ENCODE results near the gene PLCB1. TPM values are rescaled to one million over a fixed set of nuclear protein-coding genes. Genes with fewer than 3 reads are reported as not detected.

The PLCB1 gene
- polyA plus RNA-seq, 1 experiment, result 13.5 TPM

DNA sequence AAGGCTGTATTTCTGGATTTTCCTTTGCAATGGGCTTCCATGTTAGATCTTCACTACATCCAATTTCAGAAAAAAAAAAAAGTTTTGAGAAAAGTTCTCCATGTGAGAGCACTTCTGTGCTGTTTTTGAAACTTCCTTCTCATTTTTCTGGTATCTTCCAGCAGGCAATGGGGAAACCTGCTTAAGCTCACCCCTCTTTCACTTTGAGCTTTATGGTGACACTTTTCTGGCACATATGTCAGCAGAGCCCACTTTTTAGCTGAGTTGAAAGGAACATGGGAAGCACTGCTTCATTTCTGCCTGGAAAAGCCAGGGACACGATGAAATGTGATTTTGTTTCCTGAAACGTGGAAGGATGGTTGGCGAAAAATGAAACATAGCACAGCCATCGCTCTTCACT, 293.7 kb downstream of the PLCB1 start:
- no peak for DNase-seq (ENCODE audit: low read depth)
- TF ChIP-seq, protein P1, sequence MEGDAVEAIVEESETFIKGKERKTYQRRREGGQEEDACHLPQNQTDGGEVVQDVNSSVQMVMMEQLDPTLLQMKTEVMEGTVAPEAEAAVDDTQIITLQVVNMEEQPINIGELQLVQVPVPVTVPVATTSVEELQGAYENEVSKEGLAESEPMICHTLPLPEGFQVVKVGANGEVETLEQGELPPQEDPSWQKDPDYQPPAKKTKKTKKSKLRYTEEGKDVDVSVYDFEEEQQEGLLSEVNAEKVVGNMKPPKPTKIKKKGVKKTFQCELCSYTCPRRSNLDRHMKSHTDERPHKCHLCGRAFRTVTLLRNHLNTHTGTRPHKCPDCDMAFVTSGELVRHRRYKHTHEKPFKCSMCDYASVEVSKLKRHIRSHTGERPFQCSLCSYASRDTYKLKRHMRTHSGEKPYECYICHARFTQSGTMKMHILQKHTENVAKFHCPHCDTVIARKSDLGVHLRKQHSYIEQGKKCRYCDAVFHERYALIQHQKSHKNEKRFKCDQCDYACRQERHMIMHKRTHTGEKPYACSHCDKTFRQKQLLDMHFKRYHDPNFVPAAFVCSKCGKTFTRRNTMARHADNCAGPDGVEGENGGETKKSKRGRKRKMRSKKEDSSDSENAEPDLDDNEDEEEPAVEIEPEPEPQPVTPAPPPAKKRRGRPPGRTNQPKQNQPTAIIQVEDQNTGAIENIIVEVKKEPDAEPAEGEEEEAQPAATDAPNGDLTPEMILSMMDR (IDR thresholded peaks at IDR 0.05; ENCODE audit: insufficient read depth, low read depth, low read length), result no peak
- POLR2A ChIA-PET, result no interaction called here
- H3K27me3 ChIP-seq (ENCODE audit: control insufficient read depth, insufficient read depth, low read length), result no peaks in the 10 kb centered on the region
- no peaks in the 10 kb centered on the region for H3K36me3 ChIP-seq (ENCODE audit: control insufficient read depth, insufficient read depth, low read length)
- CTCF ChIA-PET, result interaction anchor here (0.9 kb wide), 1 partner anchor 209 kb away, joined by 5 read pairs; no protein-coding TSS in a partner anchor
- H3K4me3 ChIP-seq (ENCODE audit: low read depth, low read length), result no peak overlapping the region

DNA sequence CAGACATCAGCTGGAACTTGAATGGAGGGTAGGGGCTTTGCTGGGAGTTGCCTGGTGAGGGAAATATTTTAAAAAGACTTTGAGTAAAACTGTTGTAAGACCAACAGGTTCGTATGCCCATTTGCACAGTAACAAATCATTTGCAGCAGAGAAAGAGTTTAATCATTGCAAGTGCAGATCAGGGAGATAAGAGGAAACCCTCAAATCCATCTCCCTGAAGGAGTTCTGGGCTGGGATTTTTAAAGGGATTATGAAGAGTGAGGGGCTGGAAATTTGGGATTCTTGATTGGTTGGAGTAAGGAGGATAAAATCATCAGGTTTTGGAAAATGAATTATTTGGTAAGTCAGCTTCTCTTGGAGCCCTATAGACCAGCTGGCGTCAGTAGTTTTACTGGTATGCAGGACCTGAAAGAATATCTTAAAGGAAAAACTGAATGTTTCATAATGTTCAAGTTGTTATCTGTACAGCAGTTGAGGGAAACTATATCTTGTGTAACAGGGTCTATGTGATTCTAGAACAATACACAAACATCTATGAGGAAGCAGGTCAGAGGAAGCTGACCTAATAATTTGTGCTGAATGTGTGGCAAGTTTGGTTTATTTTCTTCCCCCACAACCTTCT, 295.5 kb downstream of the PLCB1 start:
- H3K27me3 ChIP-seq (ENCODE audit: control insufficient read depth, insufficient read depth, low read length), result no peaks in the 10 kb centered on the region
- ChIA-PET POLR2A (no interaction called here), CTCF (interaction anchor here (1.3 kb wide), 1 partner anchor 294 kb away, joined by 3 read pairs; no protein-coding TSS in a partner anchor)
- H3K4me3 ChIP-seq (ENCODE audit: low read depth, low read length), result no peak overlapping the region
- TF ChIP-seq, protein P1 (IDR thresholded peaks at IDR 0.05; ENCODE audit: insufficient read depth, low read depth, low read length), result no peak
- no peak for DNase-seq (ENCODE audit: low read depth)
- no peaks in the 10 kb centered on the region for H3K36me3 ChIP-seq (ENCODE audit: control insufficient read depth, insufficient read depth, low read length)

DNA sequence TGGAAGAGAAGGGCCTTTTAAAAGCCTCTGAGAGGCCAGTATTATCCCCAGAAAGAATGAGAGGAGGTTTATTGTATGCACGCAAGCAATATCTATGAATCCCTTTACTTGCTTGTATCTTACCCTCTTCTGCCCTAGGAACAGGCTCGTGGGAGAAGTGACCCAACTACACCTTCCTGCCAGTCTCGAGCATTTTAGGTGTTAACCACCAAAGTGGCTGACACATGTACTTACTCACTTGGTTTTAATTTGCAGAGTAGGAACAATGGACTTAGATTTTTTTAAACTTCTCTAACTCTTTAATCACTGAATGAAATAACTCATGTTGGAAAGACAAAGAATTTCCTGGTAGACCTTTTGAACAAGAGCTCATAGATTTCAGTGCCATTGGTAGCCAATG, 296.9 kb downstream of the PLCB1 start:
- TF ChIP-seq, protein P1 (IDR thresholded peaks at IDR 0.05; ENCODE audit: insufficient read depth, low read depth, low read length), result no peak
- no peak for DNase-seq (ENCODE audit: low read depth)
- ChIA-PET CTCF (no interaction called here), POLR2A (no interaction called here)
- Histone ChIP-seq H3K36me3 (ENCODE audit: control insufficient read depth, insufficient read depth, low read length) (no peaks in the 10 kb centered on the region), H3K4me3 (ENCODE audit: low read depth, low read length) (no peak overlapping the region), H3K27me3 (ENCODE audit: control insufficient read depth, insufficient read depth, low read length) (no peaks in the 10 kb centered on the region)

DNA sequence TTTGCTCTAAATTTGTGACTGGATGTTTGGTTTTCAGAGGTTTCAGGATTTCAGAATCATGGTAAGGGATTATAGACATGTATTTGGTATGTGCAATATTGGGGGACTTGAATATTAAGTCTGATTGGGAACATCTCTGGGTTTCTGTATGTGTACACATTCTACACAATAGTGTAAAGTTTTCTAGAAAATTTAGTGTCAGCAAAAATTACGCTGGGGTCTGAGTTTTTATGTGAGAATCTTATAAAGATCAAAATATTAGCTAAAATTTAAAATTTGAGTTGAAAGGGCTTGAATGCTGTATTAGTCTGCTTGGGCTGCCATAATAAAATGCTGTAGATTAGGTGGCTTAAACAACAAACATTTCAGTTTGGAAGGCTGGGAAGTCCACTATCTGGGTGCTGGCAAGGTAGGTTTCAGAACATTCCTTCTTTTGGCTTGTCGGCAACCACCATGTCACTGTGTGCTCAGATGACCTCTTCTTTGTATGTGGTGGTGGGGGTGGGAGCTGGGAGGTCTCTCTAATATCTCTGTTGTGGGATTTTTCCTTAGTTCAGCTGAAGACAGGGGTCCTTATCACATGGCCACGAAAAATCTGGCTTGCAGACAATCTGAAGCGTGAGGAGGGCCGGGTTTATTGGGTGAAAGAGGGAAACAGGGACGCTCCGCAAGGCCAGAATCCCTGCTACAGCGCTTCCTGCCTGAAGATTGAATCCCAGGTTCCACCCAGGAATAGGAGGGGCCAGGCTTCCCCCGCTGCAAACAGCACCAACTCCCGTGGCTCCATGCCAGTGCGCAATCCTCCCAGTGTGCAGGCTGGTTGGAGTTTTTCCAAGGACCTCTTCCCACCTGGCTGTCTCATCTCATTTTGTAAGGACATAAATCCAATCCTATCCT, 299.7 kb downstream of the PLCB1 start:
- Histone ChIP-seq H3K4me3 (ENCODE audit: low read depth, low read length) (no peak overlapping the region), H3K36me3 (ENCODE audit: control insufficient read depth, insufficient read depth, low read length) (no peaks in the 10 kb centered on the region), H3K27me3 (ENCODE audit: control insufficient read depth, insufficient read depth, low read length) (no peaks in the 10 kb centered on the region)
- TF ChIP-seq, protein P1 (IDR thresholded peaks at IDR 0.05; ENCODE audit: insufficient read depth, low read depth, low read length), result no peak
- CTCF ChIA-PET, result no interaction called here
- DNase-seq (ENCODE audit: low read depth), result no peak
- POLR2A ChIA-PET, result no interaction called here

DNA sequence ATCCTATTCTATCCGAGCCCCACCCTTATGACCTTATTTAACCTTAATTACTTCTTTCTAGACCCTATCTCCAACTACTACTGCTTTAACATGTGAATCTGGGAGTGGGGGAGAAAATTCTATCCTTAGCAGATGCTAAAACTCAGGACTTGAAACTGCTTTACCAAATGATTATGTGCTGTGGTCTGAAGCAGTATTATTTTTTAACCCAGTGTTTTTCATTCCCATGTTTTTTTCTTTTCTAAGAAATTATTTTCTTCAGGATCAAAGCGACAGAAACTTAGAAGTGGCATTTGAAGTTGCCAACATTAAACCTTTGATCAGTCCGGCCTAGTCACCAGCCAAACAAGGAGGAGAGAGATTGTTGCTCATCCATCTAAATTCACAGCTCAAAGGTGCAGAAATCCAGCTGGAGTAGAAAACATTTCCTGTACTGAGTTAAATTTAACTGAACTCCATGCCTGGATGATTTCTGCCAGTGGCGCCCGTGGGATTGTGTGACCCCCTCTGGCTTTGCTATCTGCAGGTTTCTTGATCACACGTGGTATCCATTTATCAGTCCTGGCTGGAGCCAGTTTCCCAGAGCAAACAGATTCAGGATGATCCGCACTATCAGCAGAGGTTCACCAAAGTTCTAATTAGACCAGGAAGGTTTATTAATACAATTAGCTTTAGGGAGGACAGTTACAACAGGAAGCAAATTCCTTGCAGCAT, 300.5 kb downstream of the PLCB1 start:
- ChIA-PET CTCF (no interaction called here), POLR2A (no interaction called here)
- Histone ChIP-seq H3K4me3 (ENCODE audit: low read depth, low read length) (no peak overlapping the region), H3K36me3 (ENCODE audit: control insufficient read depth, insufficient read depth, low read length) (no peaks in the 10 kb centered on the region), H3K27me3 (ENCODE audit: control insufficient read depth, insufficient read depth, low read length) (no peaks in the 10 kb centered on the region)
- no peak for DNase-seq (ENCODE audit: low read depth)
- TF ChIP-seq, protein P1 (IDR thresholded peaks at IDR 0.05; ENCODE audit: insufficient read depth, low read depth, low read length), result no peak

All from BJ (cell line).